ENCODE measurements around the gene ASTN1.

Gene ASTN1

DNA sequence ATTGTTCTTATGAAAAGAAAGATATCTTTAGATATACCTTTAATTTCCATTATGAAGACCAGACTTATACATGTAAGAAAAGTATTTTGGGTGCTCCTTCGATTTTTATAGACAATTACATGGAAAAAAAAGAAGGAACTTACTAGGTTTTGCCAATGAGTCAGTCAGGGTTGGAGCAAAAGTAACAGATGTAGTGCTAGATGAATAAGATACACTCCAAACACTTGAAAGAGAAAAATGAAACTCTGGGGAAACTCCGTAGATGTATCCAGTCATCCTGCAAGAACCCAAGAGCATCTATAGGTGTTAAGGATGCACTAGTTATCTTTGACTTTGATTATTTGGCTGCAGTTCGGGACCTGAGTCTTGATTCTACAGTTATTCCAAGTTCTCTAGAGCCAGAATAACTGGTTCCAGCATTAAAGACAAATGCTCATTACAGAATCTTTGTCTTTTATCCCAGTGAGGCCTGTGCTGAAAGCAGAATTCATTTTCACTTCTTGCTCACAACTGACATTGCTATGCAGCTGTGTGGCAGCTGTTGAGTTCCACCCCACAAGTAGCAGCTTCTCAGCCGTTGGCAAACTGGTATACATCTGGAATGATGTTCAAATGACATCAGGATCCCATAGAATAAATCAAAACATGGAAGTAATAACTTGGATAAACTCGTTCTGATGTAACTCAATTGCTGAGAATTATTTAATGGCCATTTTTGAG, 326.1 kb downstream of the ASTN1 start:
- no peak for DNase-seq (ENCODE audit: low read depth in 2 of 2)

DNA sequence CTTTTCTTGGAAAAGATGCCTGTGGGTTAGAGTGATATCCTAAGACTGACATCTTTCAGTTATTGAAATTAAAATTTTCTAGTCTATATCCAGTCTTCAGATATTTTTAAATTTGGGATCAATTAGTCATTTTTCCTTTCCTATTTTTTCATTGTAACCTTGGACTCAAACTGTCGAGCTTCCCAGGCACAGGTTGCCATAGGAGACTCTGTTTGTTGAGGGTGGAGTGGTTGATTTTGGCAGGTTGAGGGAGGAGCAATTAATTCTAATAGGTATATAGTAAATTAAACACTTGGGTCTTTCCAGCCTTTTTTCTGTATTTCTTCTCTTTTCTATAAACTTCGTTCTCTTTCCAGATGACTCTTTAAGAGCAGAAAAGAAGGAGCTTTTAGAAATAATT, 326.8 kb downstream of the ASTN1 start:
- no peak for DNase-seq (ENCODE audit: low read depth in 2 of 2)

DNA sequence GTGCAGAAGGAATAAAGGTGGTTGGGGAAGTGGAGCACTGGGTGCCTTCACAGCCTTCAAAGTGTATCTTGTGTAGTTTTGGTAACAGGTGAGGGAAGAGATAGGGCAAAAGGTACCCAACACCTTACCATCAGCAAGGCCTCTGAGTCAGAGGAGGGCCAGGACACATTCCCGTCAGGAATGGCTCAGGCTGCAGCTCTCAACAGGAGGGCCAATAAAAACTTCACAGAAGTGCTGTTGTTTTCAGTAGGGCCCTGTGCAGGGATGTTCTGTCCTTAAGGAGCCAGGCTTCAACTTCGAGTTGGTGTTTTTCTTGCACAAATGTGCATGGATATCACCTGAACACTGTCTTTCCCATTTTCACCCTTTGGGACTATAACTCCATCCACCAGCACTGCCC, 333.4 kb downstream of the ASTN1 start:
- no peak for DNase-seq (ENCODE audit: low read depth in 2 of 2)

DNA sequence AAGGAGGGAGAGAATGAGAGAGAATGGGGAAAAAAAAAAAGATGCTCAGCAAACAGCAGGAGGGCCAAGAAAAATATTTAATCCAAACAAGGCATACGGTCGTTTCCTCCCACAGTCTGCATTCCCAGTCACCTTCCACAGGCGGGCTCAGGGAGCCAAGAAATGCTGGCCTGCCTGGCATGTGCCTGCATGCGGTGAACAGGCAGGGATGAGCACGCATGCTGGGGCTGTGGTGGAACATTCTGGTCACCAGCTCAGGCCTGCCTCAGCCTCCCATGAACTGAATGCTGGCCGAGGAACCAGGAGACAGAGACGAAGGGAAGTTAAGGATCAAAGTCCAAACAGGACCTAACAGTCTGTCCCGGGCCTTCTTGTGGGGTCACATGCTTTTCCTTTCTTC, 335.3 kb downstream of the ASTN1 start:
- DNase-seq (ENCODE audit: low read depth in 2 of 2) = no peak

DNA sequence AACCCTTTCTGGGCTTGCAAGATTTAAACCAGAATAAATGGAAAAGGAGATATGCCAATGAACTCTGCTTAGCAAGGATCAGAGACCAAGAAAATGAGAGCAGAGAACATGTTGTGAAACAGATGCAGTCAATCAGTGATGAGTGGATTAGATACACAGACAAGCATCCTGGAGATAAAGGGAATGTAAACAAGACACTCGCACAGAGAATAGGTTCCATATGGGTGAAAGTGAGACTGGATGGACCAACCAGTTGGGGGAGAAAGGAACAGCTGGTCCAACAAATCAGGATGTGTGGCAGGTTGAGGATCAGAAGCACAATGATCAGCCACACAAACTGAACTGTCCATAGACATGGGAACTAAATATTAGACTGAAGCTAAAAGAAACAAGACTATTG, 338.2 kb downstream of the ASTN1 start:
- DNase-seq (ENCODE audit: low read depth in 2 of 2) = no peak

DNA sequence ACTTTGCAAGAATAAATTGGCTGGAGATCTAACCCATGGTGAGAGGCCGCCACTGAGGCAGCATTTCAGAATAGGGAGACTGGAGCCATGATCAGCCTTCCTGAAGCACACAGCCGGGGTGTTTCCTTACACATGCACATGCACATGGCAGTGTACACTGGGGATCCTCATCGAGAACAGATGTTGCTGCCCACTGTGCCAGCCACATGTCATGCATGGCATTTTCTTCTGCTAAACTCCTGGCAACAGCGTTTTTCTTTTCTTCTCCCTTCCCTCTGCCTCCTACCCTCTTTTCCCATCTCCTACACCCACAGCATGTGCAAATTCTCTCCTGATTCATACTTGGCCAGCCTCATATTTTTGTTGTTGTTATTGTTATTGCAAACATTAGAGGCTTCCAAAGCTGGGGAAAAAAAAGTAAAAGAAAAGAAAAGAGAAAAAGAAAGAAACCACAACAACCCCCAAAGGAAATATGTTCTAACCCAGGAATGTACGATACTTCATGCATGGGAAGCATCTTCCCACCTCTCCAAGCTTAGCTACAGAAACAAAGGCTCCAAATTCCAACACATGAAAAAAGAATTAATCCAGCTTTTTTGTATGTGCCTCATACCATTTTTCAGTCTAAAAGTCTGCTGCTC, 344.0 kb downstream of the ASTN1 start:
- no peak for DNase-seq (ENCODE audit: low read depth in 2 of 2)

DNA sequence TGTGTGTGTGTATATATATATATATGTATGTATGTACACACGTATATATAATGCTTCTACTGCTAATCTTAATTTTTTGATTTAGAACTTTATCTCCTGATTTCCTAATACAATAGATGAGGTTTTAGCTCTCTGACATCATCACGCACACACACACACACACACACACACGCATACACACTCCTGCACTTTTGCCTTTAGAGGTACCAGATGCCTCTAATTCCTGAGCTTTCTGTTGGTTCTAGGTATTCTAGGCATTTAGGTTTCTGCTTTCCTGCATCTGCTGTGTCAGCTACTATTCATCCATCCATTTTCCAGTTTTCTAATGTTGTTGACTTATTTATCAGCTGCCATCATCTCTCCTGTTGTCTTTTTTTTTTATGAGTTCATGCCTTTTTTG, 348.3 kb downstream of the ASTN1 start:
- DNase-seq (ENCODE audit: low read depth in 2 of 2) = no peak

DNA sequence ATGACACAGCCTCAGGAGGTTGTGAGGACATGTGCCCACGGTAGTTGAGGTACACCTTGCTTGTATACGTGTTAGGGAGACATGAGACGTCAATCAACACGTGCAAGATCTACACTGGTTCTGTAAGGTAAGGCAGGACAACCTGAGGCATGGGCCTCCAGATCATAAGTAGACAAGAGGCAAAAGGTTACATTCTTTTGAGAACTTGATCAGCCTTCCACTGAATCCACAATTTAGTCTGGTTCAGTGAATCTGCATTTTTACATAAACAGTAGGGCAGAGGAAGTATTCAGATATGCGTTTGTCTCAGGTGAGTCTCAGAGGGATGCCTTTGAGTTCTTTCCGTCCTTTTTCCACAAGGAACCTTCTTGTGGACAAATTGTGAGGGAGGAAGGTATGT, 348.9 kb downstream of the ASTN1 start:
- no peak for DNase-seq (ENCODE audit: low read depth in 2 of 2)

DNA sequence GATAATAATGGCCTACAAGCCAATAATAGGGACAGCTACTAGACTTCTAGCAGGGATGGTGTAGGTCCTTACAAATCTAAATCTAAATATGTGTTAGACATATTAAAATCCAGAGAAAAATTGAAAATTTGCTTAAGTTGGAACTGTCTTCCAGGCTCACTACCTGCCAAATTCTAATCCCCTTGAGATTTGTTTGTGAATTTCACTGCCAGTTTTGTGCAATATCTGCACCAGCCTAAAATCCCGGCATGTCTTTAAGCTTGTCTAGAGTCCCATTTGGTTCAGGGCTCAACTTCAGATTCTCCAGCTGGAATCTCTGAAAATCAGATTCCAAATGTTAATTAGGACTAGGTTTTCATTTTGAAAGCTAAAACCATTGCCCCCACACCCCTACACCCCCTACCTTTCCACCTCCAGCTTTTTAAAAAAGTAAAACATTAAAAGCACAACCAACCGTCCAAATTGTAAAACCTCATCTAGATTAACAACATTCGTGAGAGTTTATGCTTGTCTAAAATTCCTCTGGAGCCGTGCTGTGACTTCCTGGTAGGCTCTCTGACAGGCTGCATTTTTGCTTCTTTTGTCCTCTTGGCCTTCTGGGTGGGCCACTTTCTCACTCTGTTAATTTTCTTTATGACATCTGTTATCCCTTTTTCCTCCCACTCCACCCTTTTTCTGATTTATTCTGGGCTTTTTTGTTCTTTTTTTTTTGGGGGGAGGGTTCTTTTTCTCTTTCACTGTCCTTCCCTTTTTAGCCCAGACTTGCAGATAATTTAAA, 352.8 kb downstream of the ASTN1 start:
- DNase-seq (ENCODE audit: low read depth in 2 of 2) = no peak

DNA sequence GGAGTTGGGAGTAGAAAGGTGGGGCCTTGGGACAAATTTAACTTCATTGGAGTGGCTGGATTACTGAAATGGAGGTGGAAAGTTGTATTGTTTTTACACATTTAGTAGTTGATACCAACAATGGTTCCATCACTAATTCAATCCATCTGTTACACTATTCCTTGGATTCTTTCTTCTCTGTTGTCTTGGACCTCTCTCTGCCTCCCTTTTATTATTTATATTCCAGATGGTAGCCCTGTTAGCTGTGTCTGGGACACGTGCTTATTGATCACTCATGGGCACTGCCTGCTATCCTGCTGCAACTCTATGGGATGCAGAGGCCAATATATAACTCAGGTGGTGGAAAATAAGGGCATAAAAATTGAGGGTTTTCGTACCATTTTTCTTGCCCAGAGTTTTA, 355.2 kb downstream of the ASTN1 start:
- no peak for DNase-seq (ENCODE audit: low read depth in 2 of 2)

All from stimulated activated CD8-positive, alpha-beta memory T cell treated with anti-CD3 and anti-CD28 coated beads, Interleukin-7, amount 100 ng/mL, for 1 hour (primary cell).